HG02588 (cell line): Measurements from ENCODE around the gene NHERF2.
"Not testable (repeated sequence)": the region's sequence is repeated elsewhere in the genome, so short reads cannot be mapped to it uniquely, and the experiment has no call there.

Experiments
- ATAC-seq: cut with Tn5 transposase; IDR thresholded peaks from one replicate; pipeline ENCODE4 v1.9.1; 2021; ENCODE audit warnings: mild to moderate bottlenecking, moderate library complexity; ENCODE audit not compliant: unreplicated experiment

NHERF2 gene

GRCh38 chr16:2004795-2005517 is 21.7 kb upstream of the NHERF2 start:
- ATAC-seq: no peak

- ATAC-seq: no peak
Observed at GRCh38 chr16:2005646-2006045, 21.1 kb upstream of the NHERF2 start.

GRCh38 chr16:2006317-2006716 is 20.4 kb upstream of the NHERF2 start:
- ATAC-seq: no peak

- ATAC-seq: no peak
Observed at GRCh38 chr16:2007081-2007836, 19.4 kb upstream of the NHERF2 start.

GRCh38 chr16:2008009-2008526 is 18.6 kb upstream of the NHERF2 start:
- ATAC-seq: no peak

- ATAC-seq: peak; percentile 1
Observed at GRCh38 chr16:2008631-2009163, 18.0 kb upstream of the NHERF2 start.

- peak; percentile 27 for ATAC-seq
Observed at GRCh38 chr16:2009164-2009711, 17.5 kb upstream of the NHERF2 start.

- ATAC-seq: peak; percentile 83
Observed at GRCh38 chr16:2009791-2010510, 16.8 kb upstream of the NHERF2 start, which contains the start of gene ZNF598. Gene ZNF598, minus strand, starts transcription at chr16:2009821.

GRCh38 chr16:2011726-2012125 is 15.0 kb upstream of the NHERF2 start:
- not testable (repeated sequence) for ATAC-seq

GRCh38 chr16:2013527-2013926 is 13.2 kb upstream of the NHERF2 start:
- no peak for ATAC-seq

- ATAC-seq: no peak
Observed at GRCh38 chr16:2015117-2015946, 11.4 kb upstream of the NHERF2 start.

- no peak for ATAC-seq
Observed at GRCh38 chr16:2015947-2016208, 10.8 kb upstream of the NHERF2 start.

GRCh38 chr16:2016407-2016922 is 10.2 kb upstream of the NHERF2 start:
- ATAC-seq: no peak

- ATAC-seq: no peak
Observed at GRCh38 chr16:2019518-2019920, 7.2 kb upstream of the NHERF2 start, which contains the start of gene NPW. Gene NPW, plus strand, starts transcription at chr16:2019785.

GRCh38 chr16:2019921-2020831 is 6.5 kb upstream of the NHERF2 start:
- ATAC-seq: no peak

GRCh38 chr16:2022723-2023091 is 4.0 kb upstream of the NHERF2 start:
- no peak for ATAC-seq

GRCh38 chr16:2023092-2024031 is 3.3 kb upstream of the NHERF2 start:
- no peak for ATAC-seq

- no peak for ATAC-seq
Observed at GRCh38 chr16:2024032-2024420, 2.7 kb upstream of the NHERF2 start.
